Endothelial cell of umbilical vein (primary cell): ENCODE results near the gene GRAMD2B. TPM values are rescaled to one million over a fixed set of nuclear protein-coding genes. Genes with fewer than 3 reads are reported as not detected.

Source experiments
- BruUV-seq: library from RNA; stranded (reverse); fragments of 400-500 nt; replicated peaks from 2 replicates; lab custom pipeline; 2021; lab: Mats Ljungman, UMichigan
- CTCF ChIA-PET: fragments of 300-600, 350-600 bp; sonication (Branson Sonifier 250); formaldehyde crosslinking; loops from one replicate; lab custom pipeline; 2021; ENCODE audit warnings: antibody characterized with exemption, inconsistent platforms; lab: Charles Lee
- POLR2A ChIA-PET: fragments of 300-600, 350-600 bp; sonication (Branson Sonifier 250); formaldehyde crosslinking; loops from one replicate; lab custom pipeline; 2021; ENCODE audit warnings: antibody characterized with exemption, inconsistent platforms; lab: Charles Lee
- DNase-seq: peaks from one replicate; pipeline ENCODE4 v3.0.0-alpha.2; 2011; ENCODE audit warnings: low read depth, low spot score
- FAIRE-seq: peaks from 2 replicates; lab custom pipeline; 2011; peaks lifted over from hg19 to GRCh38; lab: Jason Lieb, UNC
- H2AFZ ChIP-seq: 2 replicates; pipeline ENCODE4 v1.6.0; 2012; ENCODE audit warnings: low read depth, low read length, control low read depth, inconsistent platforms
- H3K27ac ChIP-seq: 2 replicates; pipeline ENCODE4 v1.5.1; 2011; ENCODE audit warnings: low read depth, mild to moderate bottlenecking, control low read depth, low read length, moderate library complexity; ENCODE audit not compliant: insufficient read depth
- H3K27me3 ChIP-seq, 2 experiments: 2 replicates each; pipeline versions ENCODE4 v1.6.0 to v1.6.1; 2011; ENCODE audit warnings: low read length in 2 of 2, mixed read lengths in 1 of 2; ENCODE audit not compliant: control insufficient read depth in 2 of 2, insufficient read depth in 2 of 2
- H3K36me3 ChIP-seq, 2 experiments: 2 replicates in 1 of 2; 3 replicates in 1 of 2; pipeline ENCODE4 v1.5.1; 2011; ENCODE audit warnings: low read length in 2 of 2, mild to moderate bottlenecking in 1 of 2, moderate library complexity in 1 of 2; ENCODE audit not compliant: control insufficient read depth in 2 of 2, insufficient read depth in 2 of 2; ENCODE audit errors: extremely low read depth in 1 of 2
- H3K4me1 ChIP-seq: 3 replicates; pipeline ENCODE4 v1.5.1; 2011; ENCODE audit warnings: mild to moderate bottlenecking, low read length; ENCODE audit not compliant: control insufficient read depth, insufficient read depth; ENCODE audit errors: extremely low read depth
- H3K4me2 ChIP-seq: 2 replicates; pipeline ENCODE4 v1.6.1; 2011; ENCODE audit warnings: low read length, control low read depth, mixed read lengths; ENCODE audit not compliant: insufficient read depth
- H3K4me3 ChIP-seq, 3 experiments: fragments of 200-600 bp in 1 of 3; sonication (generic), shearing (Covaris generic) in 1 of 3; replicated peaks in 1 of 3; 2 replicates each; pipeline ENCODE4 v1.5.1; 2011 to 2016; ENCODE audit warnings: control low read depth in 3 of 3, low read length in 3 of 3, mild to moderate bottlenecking in 2 of 3, inconsistent platforms in 1 of 3, low read depth in 1 of 3, moderate library complexity in 1 of 3; ENCODE audit not compliant: insufficient read depth in 1 of 3
- H3K79me2 ChIP-seq: 2 replicates; pipeline ENCODE4 v1.6.0; 2012; ENCODE audit warnings: low read length, inconsistent platforms; ENCODE audit not compliant: control insufficient read depth, insufficient read depth
- H3K9ac ChIP-seq: replicated peaks from 2 replicates; pipeline ENCODE3; 2011; ENCODE audit warnings: low read length, control low read depth; ENCODE audit not compliant: insufficient read depth; ENCODE audit errors: extremely low read depth
- H3K9me1 ChIP-seq: replicated peaks from 3 replicates; pipeline ENCODE4 v1.6.0; 2011; ENCODE audit warnings: mild to moderate bottlenecking, low read length; ENCODE audit not compliant: control insufficient read depth, insufficient read depth; ENCODE audit errors: extremely low read depth
- H3K9me3 ChIP-seq: replicated peaks from 2 replicates; pipeline ENCODE4 v1.5.1; 2012; ENCODE audit warnings: low read length, inconsistent platforms; ENCODE audit not compliant: control insufficient read depth, insufficient read depth
- H4K20me1 ChIP-seq: replicated peaks from 2 replicates; pipeline ENCODE3; 2011; ENCODE audit warnings: mild to moderate bottlenecking, low read length; ENCODE audit not compliant: control insufficient read depth, insufficient read depth; ENCODE audit errors: extremely low read depth
- CTCF ChIP-seq, 2 donors: IDR thresholded peaks; 1 replicate in 1 of 2; 2 replicates in 1 of 2; pipeline ENCODE4 v1.5.1; 2011; ENCODE audit warnings: low read length in 2 of 2, mild to moderate bottlenecking in 2 of 2, moderate library complexity in 2 of 2, control low read depth in 1 of 2, inconsistent platforms in 1 of 2, low read depth in 1 of 2; ENCODE audit not compliant: insufficient read depth in 1 of 2; ENCODE audit errors: extremely low read depth in 1 of 2
- EZH2 ChIP-seq: IDR thresholded peaks from 2 replicates; pipeline ENCODE4 v1.6.1; 2012; ENCODE audit warnings: borderline replicate concordance, low read depth, mild to moderate bottlenecking, moderate library complexity, low read length, inconsistent platforms; ENCODE audit not compliant: severe bottlenecking
- FOS ChIP-seq: IDR thresholded peaks from 2 replicates; pipeline ENCODE4 v1.6.1; 2011; ENCODE audit warnings: mild to moderate bottlenecking, low read length, moderate library complexity, borderline replicate concordance; ENCODE audit not compliant: insufficient read depth
- GATA2 ChIP-seq: IDR thresholded peaks from 2 replicates; pipeline ENCODE4 v1.7.0; 2011; ENCODE audit warnings: low read depth, mild to moderate bottlenecking, moderate library complexity, mixed read lengths, low read length; ENCODE audit not compliant: insufficient read length, insufficient read depth
- JUN ChIP-seq: IDR thresholded peaks from 2 replicates; pipeline ENCODE4 v1.6.1; 2011; ENCODE audit warnings: borderline replicate concordance, low read depth; ENCODE audit not compliant: insufficient read length, insufficient read depth
- MAX ChIP-seq: IDR thresholded peaks from 2 replicates; pipeline ENCODE4 v1.6.1; 2011; ENCODE audit not compliant: insufficient read depth, insufficient read length
- MYC ChIP-seq: IDR thresholded peaks from one replicate; pipeline ENCODE4 v1.6.1; 2011; ENCODE audit warnings: mild to moderate bottlenecking, low read depth, low read length
- POLR2A ChIP-seq: IDR thresholded peaks from 2 replicates; pipeline ENCODE4 v1.6.1; 2012; ENCODE audit warnings: low read depth, mild to moderate bottlenecking, control low read depth, low read length
- POLR2AphosphoS5 ChIP-seq: IDR thresholded peaks from 2 replicates; pipeline ENCODE4 v1.6.1; 2012; ENCODE audit warnings: low read depth, mild to moderate bottlenecking, control low read depth, low read length, moderate library complexity; ENCODE audit not compliant: insufficient read depth
- dilution Hi-C: fragments of 300-500 bp; cut with MboI; formaldehyde crosslinking; loops from one replicate; pipeline ENCODE4 v1.15.0; 2019; ENCODE audit warnings: low sequenced_read_pairs; ENCODE audit not compliant: extremely low pct_ligation_motif_present
- intact Hi-C: fragments of 100-400 bp; cut with micrococcal nuclease; formaldehyde crosslinking; loops from one replicate; pipeline ENCODE4 v1.10.0; 2022
- polyA plus RNA-seq, 4 experiments: library from polyadenylated mRNA; depleted of rRNA in 3 of 4; stranded (reverse) in 3 of 4; unstranded in 1 of 4; fragments of >200 nt; gene quantifications; 2 replicates each; pipeline versions ENCODE4 v1.2.1 to v1.2.3, GENCODE V29; 2011 to 2012; ENCODE audit warnings: missing spikeins in 1 of 4
- total RNA-seq: library from RNA; stranded (reverse); gene quantifications from 2 replicates; pipeline ENCODE4 v1.2.3, GENCODE V29; 2021

Gene GRAMD2B
- total and polyA plus RNA-seq, 2 donors (not counting 3 experiments of a cell fraction or from before 2014, with no cell fraction given): 2.0 to 5.5 TPM

- intact Hi-C loops: no loop called here
- dilution Hi-C loops: no loop called here
- FAIRE-seq: no peak
- H3K4me2 ChIP-seq: no peak overlapping the region
- H3K9ac ChIP-seq: no peak overlapping the region
- no peaks in the 10 kb centered on the region for H3K9me1 ChIP-seq
- H3K27me3 ChIP-seq: no peaks in the 10 kb centered on the region
- no peaks in the 10 kb centered on the region for H3K36me3 ChIP-seq
- no peak overlapping the region for H3K27ac ChIP-seq
- H3K79me2 ChIP-seq: no peaks in the 10 kb centered on the region
- CTCF ChIA-PET: no interaction called here
- no peaks in the 10 kb centered on the region for H3K4me1 ChIP-seq
- POLR2A ChIA-PET: no interaction called here
- no peaks in the 10 kb centered on the region for H4K20me1 ChIP-seq
- H3K4me3 ChIP-seq: no peak overlapping the region
- no TSS peak for BruUV-seq
- no peaks in the 10 kb centered on the region for H3K9me3 ChIP-seq
- TF ChIP-seq GATA2: no peak
- no peak for TF ChIP-seq CTCF (IDR thresholded peaks at IDR 0.05; ENCODE audit: extremely low read depth in 1 of 2, insufficient read depth in 1 of 2, low read depth in 1 of 2, low read length in 2 of 2)
- no peak for TF ChIP-seq MAX
- no peak for TF ChIP-seq POLR2A
- no peak for TF ChIP-seq POLR2AphosphoS5
- no peak for TF ChIP-seq MYC
- no peak for TF ChIP-seq FOS
- TF ChIP-seq EZH2: no peak
- TF ChIP-seq JUN: no peak
- no peak overlapping the region for H2AFZ ChIP-seq
- no peak for DNase-seq
These were observed 34.0 kb upstream of the GRAMD2B start for GRCh38 chr5:126389179-126389578.
